ENCODE measurements around the gene ATXN7L2.

- TF ChIP-seq POLR2A (IDR thresholded peaks at IDR 0.05), result no peak
- no peak for TF ChIP-seq CTCF (IDR thresholded peaks at IDR 0.05)
Measured at GRCh38 chr1:109444346-109444745, 39.4 kb upstream of the ATXN7L2 start.

Data from gastroesophageal sphincter (tissue), 3 donors.